H9 (cell line): ENCODE data around the gene TBC1D3E. TPM values are rescaled to one million over a fixed set of nuclear protein-coding genes. Genes with fewer than 3 reads are reported as not detected.
"Not testable (repeated sequence)": the region's sequence is repeated elsewhere in the genome, so short reads cannot be mapped to it uniquely, and the experiment has no call there.

Experiments
- DNase-seq: peaks from one replicate; pipeline ENCODE4 v3.0.0-alpha.2; 2017
- H2AFZ ChIP-seq: one replicate; pipeline ENCODE4 v1.6.1; 2013; ENCODE audit warnings: mild to moderate bottlenecking, low read length, control low read depth, moderate library complexity
- H2AK5ac ChIP-seq: 2 replicates; pipeline ENCODE4 v1.6.1; 2013; ENCODE audit warnings: low read length, control low read depth, mixed read lengths; ENCODE audit not compliant: insufficient read length
- H2BK120ac ChIP-seq: one replicate; pipeline ENCODE4 v1.6.1; 2013; ENCODE audit warnings: low read depth, mild to moderate bottlenecking, low read length, control low read depth, inconsistent platforms; ENCODE audit not compliant: poor library complexity, severe bottlenecking
- H2BK12ac ChIP-seq: 2 replicates; pipeline ENCODE4 v1.6.1; 2013; ENCODE audit warnings: low read length, control low read depth, mixed read lengths, low read depth; ENCODE audit not compliant: insufficient read length
- H2BK15ac ChIP-seq: 2 replicates; pipeline ENCODE4 v1.6.1; 2013; ENCODE audit warnings: low read depth, low read length, control low read depth
- H2BK20ac ChIP-seq: one replicate; pipeline ENCODE4 v1.6.1; 2013; ENCODE audit warnings: low read depth, mild to moderate bottlenecking, low read length, control low read depth, inconsistent platforms; ENCODE audit not compliant: poor library complexity, severe bottlenecking
- H2BK5ac ChIP-seq: 2 replicates; pipeline ENCODE4 v1.6.1; 2013; ENCODE audit warnings: low read length, control low read depth, mixed read lengths; ENCODE audit not compliant: insufficient read length
- H3K14ac ChIP-seq: 2 replicates; pipeline ENCODE4 v1.6.1; 2013; ENCODE audit warnings: low read length, control low read depth; ENCODE audit not compliant: insufficient read depth
- H3K18ac ChIP-seq: 2 replicates; pipeline ENCODE4 v1.6.1; 2013; ENCODE audit warnings: low read depth, mild to moderate bottlenecking, mixed read lengths, low read length, control low read depth; ENCODE audit not compliant: insufficient read length
- H3K23ac ChIP-seq: 2 replicates; pipeline ENCODE4 v1.6.1; 2013; ENCODE audit warnings: low read length, control low read depth, mixed read lengths, low read depth; ENCODE audit not compliant: insufficient read length
- H3K23me2 ChIP-seq: 2 replicates; pipeline ENCODE4 v1.6.1; 2013; ENCODE audit warnings: low read depth, mild to moderate bottlenecking, mixed read lengths, low read length, control low read depth; ENCODE audit not compliant: insufficient read length, poor library complexity, severe bottlenecking
- H3K27ac ChIP-seq: 2 replicates; pipeline ENCODE4 v1.5.1; 2013; ENCODE audit warnings: low read length, control low read depth, mixed read lengths, low read depth; ENCODE audit not compliant: insufficient read length
- H3K27me3 ChIP-seq: 2 replicates; pipeline ENCODE4 v1.6.1; 2013; ENCODE audit warnings: low read length, control low read depth, inconsistent platforms; ENCODE audit not compliant: insufficient read depth
- H3K4ac ChIP-seq: 2 replicates; pipeline ENCODE4 v1.6.1; 2013; ENCODE audit warnings: low read depth, mild to moderate bottlenecking, control low read depth, inconsistent platforms, low read length, moderate library complexity
- H3K4me1 ChIP-seq: 2 replicates; pipeline ENCODE4 v1.6.1; 2013; ENCODE audit warnings: low read length, control low read depth, inconsistent platforms; ENCODE audit not compliant: insufficient read depth
- H3K4me2 ChIP-seq: 2 replicates; pipeline ENCODE4 v1.6.1; 2013; ENCODE audit warnings: low read length, control low read depth, mixed read lengths; ENCODE audit not compliant: insufficient read length, insufficient read depth
- H3K56ac ChIP-seq: 2 replicates; pipeline ENCODE4 v1.6.1; 2013; ENCODE audit warnings: low read depth, mild to moderate bottlenecking, mixed read lengths, low read length, control low read depth; ENCODE audit not compliant: insufficient read length
- H3K79me1 ChIP-seq: 2 replicates; pipeline ENCODE4 v1.6.1; 2013; ENCODE audit warnings: low read depth, mild to moderate bottlenecking, moderate library complexity, low read length, control low read depth, inconsistent platforms; ENCODE audit not compliant: insufficient read depth, poor library complexity, severe bottlenecking
- H3K79me2 ChIP-seq: 2 replicates; pipeline ENCODE4 v1.6.1; 2013; ENCODE audit warnings: low read length, control low read depth, inconsistent platforms; ENCODE audit not compliant: insufficient read depth
- H3K9ac ChIP-seq: 2 replicates; pipeline ENCODE4 v1.6.1; 2013; ENCODE audit warnings: low read length, control low read depth, mixed read lengths; ENCODE audit not compliant: insufficient read length; ENCODE audit errors: extremely low read depth
- H3K9me3 ChIP-seq: one replicate; pipeline ENCODE4 v1.6.1; 2013; ENCODE audit warnings: low read depth, low read length, inconsistent platforms; ENCODE audit not compliant: control insufficient read depth
- H3T11ph ChIP-seq: one replicate; pipeline ENCODE4 v1.6.1; 2013; ENCODE audit warnings: mild to moderate bottlenecking, low read length, control low read depth, inconsistent platforms
- H4K20me1 ChIP-seq: one replicate; pipeline ENCODE4 v1.6.1; 2013; ENCODE audit not compliant: control insufficient read depth, insufficient read length, insufficient read depth
- H4K5ac ChIP-seq: 2 replicates; pipeline ENCODE4 v1.6.1; 2013; ENCODE audit warnings: low read depth, mild to moderate bottlenecking, mixed read lengths, low read length, control low read depth; ENCODE audit not compliant: insufficient read length
- H4K8ac ChIP-seq: replicated peaks from 2 replicates; pipeline ENCODE4 v1.6.1; 2013; ENCODE audit warnings: low read length, control low read depth, mixed read lengths, low read depth; ENCODE audit not compliant: insufficient read length
- H4K91ac ChIP-seq: 2 replicates; pipeline ENCODE4 v1.6.1; 2013; ENCODE audit warnings: low read depth, mild to moderate bottlenecking, moderate library complexity, mixed read lengths, low read length, control low read depth; ENCODE audit not compliant: insufficient read length
- H3K27ac Mint-ChIP-seq, 3 experiments: 2 replicates in 2 of 3; 3 replicates in 1 of 3; pipeline ENCODE4 v1.8.0; 2020 to 2021; ENCODE audit warnings: mixed read lengths in 3 of 3, mild to moderate bottlenecking in 1 of 3, moderate library complexity in 1 of 3
- H3K27me3 Mint-ChIP-seq: 2 replicates; pipeline ENCODE4 v1.8.0; 2021; ENCODE audit warnings: low read depth, mild to moderate bottlenecking, moderate library complexity, mixed read lengths
- H3K36me3 Mint-ChIP-seq, 3 experiments: 2 replicates in 2 of 3; 3 replicates in 1 of 3; pipeline ENCODE4 v1.8.0; 2020 to 2021; ENCODE audit warnings: low read depth in 3 of 3, mixed read lengths in 3 of 3; ENCODE audit not compliant: insufficient read depth in 1 of 3
- H3K4me1 Mint-ChIP-seq, 2 experiments: 2 replicates each; pipeline ENCODE4 v1.8.0; 2020; ENCODE audit warnings: mixed read lengths in 2 of 2
- H3K4me3 Mint-ChIP-seq, 2 experiments: 2 replicates in 1 of 2; 3 replicates in 1 of 2; pipeline ENCODE4 v1.8.0; 2020 to 2021; ENCODE audit warnings: mild to moderate bottlenecking in 2 of 2, mixed read lengths in 2 of 2, moderate library complexity in 1 of 2
- H3K9me3 Mint-ChIP-seq, 2 experiments: 2 replicates in 1 of 2; 3 replicates in 1 of 2; pipeline ENCODE4 v1.8.0; 2020; ENCODE audit warnings: mild to moderate bottlenecking in 2 of 2, mixed read lengths in 2 of 2, moderate library complexity in 1 of 2
- WGBS: extraction: QIAGEN DNeasy Blood & Tissue Kit; methylation state at CpG from one replicate; pipeline ENCODE4 v1.1.7; 2013; ENCODE audit warnings: missing lambda C conversion rate, low lambda C conversion rate, mixed read lengths; ENCODE audit not compliant: insufficient read length; ENCODE audit errors: extremely low coverage; 5-methylcytosine and 5-hydroxymethylcytosine counted together
- total RNA-seq: library from RNA; stranded (reverse); gene quantifications from 2 replicates; pipeline ENCODE4 v1.2.1, GENCODE V29; 2021

Gene TBC1D3E
- total RNA-seq, 1 experiment from 2014 or later: not detected

- not testable (repeated sequence) for H3T11ph ChIP-seq, H2BK15ac ChIP-seq, DNase-seq, H3K79me1 ChIP-seq, H4K5ac ChIP-seq, H3K4me1 Mint-ChIP-seq, H3K4ac ChIP-seq, H3K9ac ChIP-seq, H2BK20ac ChIP-seq, H3K27me3 Mint-ChIP-seq, H3K27ac Mint-ChIP-seq, H3K27me3 ChIP-seq, H3K4me2 ChIP-seq, H3K36me3 Mint-ChIP-seq, H3K27ac ChIP-seq, H3K4me1 ChIP-seq, H2AFZ ChIP-seq, H3K14ac ChIP-seq, H3K9me3 Mint-ChIP-seq, H3K9me3 ChIP-seq, H2AK5ac ChIP-seq, H2BK12ac ChIP-seq, H3K4me3 Mint-ChIP-seq, H4K20me1 ChIP-seq, H3K79me2 ChIP-seq, H3K23ac ChIP-seq, H2BK5ac ChIP-seq, H3K18ac ChIP-seq, H2BK120ac ChIP-seq, H3K23me2 ChIP-seq, H3K56ac ChIP-seq, H4K91ac ChIP-seq, H4K8ac ChIP-seq
- WGBS: no CpG with 5 or more reads among the region's 10 CpGs
Observed at GRCh38 chr17:38088120-38088519, 39.6 kb upstream of the TBC1D3E start.

DNA sequence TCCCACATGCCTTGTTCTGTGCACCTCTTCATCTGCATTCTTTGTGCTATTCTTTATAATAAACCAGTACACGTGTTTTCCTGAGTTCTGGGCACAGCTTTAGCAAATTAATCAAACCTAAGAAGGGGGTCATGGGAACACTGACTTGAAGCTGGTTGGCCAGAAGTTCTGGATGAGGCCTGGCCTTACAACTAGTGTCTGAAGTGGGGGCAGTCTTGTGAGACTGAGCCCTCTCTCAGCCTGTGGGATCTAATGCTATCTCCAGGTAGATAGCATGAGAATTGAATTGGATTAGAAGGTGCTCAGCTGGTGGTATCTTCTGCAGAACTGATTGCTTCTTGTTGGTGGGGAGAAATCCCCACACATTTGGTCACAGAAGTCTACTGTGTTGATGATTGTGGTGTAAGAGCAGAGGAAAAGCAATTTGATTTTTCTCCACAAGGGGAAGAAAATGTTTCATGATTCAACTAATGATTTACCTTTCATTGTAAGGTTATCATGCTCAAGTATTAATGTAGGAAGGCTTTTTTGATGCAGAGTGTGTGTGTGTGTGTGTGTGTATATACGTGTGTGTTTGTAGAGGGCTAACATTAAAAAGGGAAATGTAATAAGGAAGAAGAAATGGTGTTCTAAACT lies 33.6 kb upstream of the TBC1D3E start:
- H3K36me3 Mint-ChIP-seq, DNase-seq, H4K20me1 ChIP-seq, H2BK120ac ChIP-seq, H2BK5ac ChIP-seq, H3K9me3 ChIP-seq, H3K27ac Mint-ChIP-seq, H3K27me3 ChIP-seq, H3K4me3 Mint-ChIP-seq, H3K14ac ChIP-seq, H3K4me1 Mint-ChIP-seq, H3K9ac ChIP-seq, H3K4me2 ChIP-seq, H3K23ac ChIP-seq, H3K56ac ChIP-seq, H3K23me2 ChIP-seq, H3T11ph ChIP-seq, H4K8ac ChIP-seq, H3K4ac ChIP-seq, H2AFZ ChIP-seq, H3K79me2 ChIP-seq, H2BK12ac ChIP-seq, H2AK5ac ChIP-seq, H2BK20ac ChIP-seq, H3K79me1 ChIP-seq, H3K27ac ChIP-seq, H3K4me1 ChIP-seq, H3K18ac ChIP-seq, H3K27me3 Mint-ChIP-seq, H3K9me3 Mint-ChIP-seq, H2BK15ac ChIP-seq, H4K5ac ChIP-seq, H4K91ac ChIP-seq: not testable (repeated sequence)
- no CpG with 5 or more reads among the region's 2 CpGs for WGBS
